ENCODE results near the gene NBEA.

The NBEA gene

GRCh38 chr13:35478271-35479037 is 536.4 kb downstream of the NBEA start:
- DNase-seq = no peak

GRCh38 chr13:35479038-35479492 is 537.0 kb downstream of the NBEA start:
- no peak for DNase-seq

- no peak for DNase-seq
Measured at GRCh38 chr13:35479706-35480105, 537.6 kb downstream of the NBEA start.

DNA sequence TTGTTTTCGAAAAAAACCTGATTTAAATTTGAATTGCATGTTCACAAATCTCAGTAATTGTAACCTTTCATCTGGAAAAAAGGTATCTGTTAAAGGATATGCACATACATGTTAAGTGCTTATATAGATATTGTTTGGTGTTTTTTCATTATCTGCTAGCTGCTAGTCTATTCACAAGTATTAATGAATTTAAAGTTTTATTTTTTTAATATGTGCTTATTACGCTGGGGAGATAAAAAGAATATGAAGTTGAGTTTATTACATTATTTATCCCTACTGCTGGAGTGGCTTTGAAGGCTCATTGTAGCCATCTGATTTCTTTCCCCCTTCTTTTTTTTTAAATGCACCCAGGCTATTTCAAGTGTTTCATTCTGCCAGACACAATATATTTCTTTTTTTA is 538.3 kb downstream of the NBEA start:
- no peak for DNase-seq

DNA sequence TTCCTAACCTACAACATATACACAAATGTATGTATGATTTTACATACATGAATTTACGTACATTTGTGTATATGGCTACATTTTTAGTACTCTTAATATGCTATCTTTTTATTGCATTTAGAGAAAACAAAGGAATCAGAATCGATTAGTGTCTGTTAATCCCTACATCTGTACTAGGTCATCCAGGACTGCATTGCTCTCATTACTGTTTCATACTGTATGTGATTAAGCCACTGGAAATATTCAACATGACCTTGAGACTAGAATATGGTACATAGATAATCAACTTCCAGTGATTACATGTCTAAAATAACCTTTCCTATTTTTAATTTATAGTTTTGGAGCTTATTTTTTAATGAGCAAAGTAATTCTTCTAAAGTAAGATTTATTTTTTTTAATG is 539.7 kb downstream of the NBEA start:
- DNase-seq = no peak

- no peak for DNase-seq
Measured at GRCh38 chr13:35482527-35482926, 540.5 kb downstream of the NBEA start.

GRCh38 chr13:35483761-35484160 is 541.7 kb downstream of the NBEA start:
- no peak for DNase-seq

DNA sequence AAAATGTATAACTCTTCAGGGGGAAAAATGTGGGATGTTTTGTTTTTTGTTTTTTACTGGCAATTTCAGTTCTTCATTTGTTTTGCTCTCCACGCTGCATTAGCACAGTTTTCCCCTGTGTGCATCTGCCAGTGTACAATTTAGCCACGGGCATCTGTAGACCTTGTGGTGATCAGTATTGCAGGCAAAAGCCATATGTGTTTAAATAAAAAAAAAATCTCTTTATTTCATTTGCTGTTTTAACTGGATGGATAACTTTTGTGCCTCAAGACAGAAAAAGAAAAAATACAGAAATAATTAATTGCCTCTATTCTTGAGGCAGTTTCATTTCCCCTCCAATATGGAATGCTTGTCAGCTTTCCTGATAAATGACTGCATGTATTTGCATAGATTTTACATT is 542.3 kb downstream of the NBEA start:
- DNase-seq = no peak

GRCh38 chr13:35485424-35485823 is 543.4 kb downstream of the NBEA start:
- DNase-seq = no peak

DNA sequence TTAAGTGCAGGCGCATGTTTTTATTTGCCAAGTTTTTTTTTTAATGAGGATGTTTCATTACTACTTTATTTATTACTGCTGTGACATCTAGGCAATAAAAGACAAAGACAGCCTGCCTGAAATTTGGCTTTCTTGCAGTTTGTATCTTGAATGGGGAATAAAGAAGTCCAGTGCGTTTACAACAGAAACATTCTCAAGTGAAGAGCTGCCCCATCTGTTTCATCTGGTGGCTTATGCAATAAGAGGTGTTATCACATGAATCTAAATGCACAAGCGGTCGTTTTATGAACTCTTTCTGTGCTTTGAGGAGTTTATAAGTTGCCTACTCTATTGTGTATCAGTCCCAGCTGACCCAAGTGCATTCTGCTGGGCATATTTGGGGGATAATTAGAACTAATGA is 547.0 kb downstream of the NBEA start:
- no peak for DNase-seq

- no peak for DNase-seq
Measured at GRCh38 chr13:35496006-35496405, 553.9 kb downstream of the NBEA start.

GRCh38 chr13:35496761-35497386 is 554.8 kb downstream of the NBEA start:
- no peak for DNase-seq

DNA sequence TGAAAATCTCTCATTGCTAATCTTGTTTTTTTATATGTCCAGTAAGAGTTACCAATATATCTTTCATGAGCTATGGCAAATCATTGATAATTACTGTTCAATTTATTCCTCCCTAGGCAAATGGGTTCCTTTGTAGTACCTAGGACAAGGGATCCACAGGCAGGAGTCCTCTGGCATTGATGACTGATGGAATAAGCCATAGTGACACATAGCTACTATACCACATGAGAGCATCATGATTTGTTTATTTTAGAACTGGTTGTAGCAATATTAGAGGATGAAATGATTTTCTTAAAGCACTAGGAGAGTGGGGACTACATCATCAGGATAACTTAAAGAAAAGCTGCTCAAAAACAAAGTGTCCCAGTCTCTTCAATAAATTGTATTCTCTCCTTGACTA is 556.2 kb downstream of the NBEA start:
- no peak for DNase-seq

- DNase-seq = no peak
Measured at GRCh38 chr13:35499196-35499662, 557.2 kb downstream of the NBEA start.

DNA sequence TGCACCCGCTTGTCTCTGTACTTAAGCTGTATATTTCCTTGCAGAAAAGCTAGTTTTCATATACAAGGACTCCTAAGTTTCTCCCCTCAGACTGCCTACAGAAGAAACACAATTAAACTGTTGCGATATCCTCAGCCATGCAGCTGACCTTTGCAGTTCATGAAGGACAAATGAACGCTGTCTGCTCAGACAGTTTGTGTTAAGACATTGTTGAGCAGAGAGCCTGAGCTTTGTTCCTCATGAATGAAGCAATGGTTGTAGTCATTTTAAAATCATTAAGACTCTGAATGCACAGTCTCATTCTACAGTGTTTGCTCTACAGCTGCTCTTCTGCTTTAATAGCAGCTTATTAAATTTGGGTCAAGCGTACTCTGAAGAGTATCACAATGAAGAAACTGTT is 557.6 kb downstream of the NBEA start:
- no peak for DNase-seq

- DNase-seq = no peak
Measured at GRCh38 chr13:35500144-35500543, 558.1 kb downstream of the NBEA start.

GRCh38 chr13:35501661-35502235 is 559.7 kb downstream of the NBEA start:
- no peak for DNase-seq

DNA sequence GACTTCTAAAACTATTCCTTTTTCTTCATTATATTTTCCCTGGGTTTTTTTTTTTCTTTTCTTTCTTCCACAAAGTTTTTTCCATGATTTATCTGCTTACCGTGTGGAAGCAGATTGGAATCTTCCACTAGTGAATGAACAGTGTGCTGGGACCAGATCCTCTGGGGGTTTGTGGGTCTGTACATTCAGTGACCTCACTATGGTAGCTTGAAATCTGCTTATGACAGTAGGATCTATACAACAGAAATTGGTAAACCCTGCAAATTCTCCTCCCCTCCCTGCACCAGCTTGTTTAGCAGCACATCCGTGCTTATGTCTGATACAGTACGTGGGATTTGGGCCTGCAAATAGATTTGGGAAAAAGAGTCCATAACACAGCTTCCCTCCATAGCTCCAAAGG is 560.4 kb downstream of the NBEA start:
- DNase-seq = no peak

- DNase-seq = peak; percentile 75
Measured at GRCh38 chr13:35512271-35512920, 570.3 kb downstream of the NBEA start.

DNA sequence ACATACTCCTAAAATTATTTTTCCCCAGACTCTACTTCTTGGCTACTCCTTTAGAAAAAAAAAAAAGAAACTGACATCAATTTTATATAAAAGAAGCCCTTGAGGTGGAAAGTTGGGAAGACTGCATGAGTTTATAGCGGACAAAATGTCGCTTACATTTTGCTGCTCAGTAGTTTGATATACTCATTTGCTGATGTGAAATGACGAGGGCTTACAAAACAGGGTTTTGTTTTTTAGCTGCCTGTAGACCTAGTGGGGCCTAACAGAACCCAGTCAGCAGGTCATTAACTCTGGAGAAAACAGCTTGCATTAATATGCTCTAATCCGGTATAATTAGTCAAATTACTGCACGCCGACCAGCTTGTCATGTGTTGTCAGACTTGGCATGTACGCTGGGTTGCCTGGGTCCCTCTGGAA is 572.0 kb downstream of the NBEA start:
- no peak for DNase-seq

DNA sequence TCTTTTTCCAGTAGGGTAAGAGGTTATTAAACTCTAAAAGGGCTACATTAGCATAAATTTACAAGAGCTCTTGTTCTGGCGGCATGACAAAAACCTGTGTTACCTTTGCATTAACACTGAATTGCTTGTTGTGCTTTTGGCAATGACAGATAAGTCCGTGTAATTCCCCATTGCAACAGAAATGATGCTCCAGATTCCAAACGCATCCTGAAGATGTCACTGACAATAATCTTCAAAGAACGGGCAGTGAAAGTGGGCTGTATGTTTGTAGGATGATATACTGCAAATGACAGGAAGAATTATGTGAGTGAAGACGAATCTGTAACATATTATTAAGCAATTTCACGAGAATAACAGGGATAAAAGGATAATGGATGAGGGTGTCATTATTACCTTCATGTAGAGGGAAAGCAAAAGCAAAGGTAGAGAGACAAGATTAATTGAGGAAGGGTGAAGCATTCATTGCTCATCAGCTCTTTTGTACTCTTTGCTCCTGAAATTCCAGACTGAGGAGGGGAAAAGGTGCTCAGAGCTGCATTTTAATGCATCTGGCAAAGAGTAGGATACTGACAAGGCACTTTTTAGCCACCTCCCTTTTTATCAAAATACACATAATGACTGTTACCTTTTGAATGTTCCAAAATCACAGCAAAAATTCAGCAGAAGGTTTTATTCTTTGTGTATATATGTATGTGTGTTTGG is 572.9 kb downstream of the NBEA start:
- no peak for DNase-seq

DNA sequence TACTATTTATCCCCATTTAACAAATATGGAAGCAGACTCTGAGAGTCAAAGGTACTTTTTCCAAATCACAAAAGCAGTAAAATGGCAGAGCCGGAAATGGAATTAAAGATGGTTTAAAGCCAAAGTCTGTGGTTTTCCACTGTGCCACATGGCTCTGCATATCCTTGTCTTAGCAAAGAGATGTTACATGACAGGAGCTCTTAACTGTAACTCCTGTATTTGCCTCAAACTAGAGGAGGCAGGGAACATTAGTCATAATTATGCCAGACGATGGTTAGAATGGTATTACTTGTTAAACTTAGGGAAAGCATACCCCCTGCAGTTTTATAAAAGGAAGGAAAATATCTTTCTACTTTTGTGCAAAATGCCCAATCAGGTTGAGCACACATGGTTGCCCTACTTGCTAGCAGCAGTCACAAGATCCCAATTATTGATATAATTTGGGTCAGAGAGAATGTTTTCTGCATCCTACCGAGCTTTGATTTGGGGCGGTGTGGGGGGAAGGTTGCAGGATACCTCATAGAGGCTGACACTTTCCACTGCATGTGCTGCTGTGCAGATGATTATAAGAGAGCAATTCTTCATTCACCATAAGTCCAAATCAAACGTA is 576.4 kb downstream of the NBEA start:
- peak; percentile 9 for DNase-seq

Measured in fibroblast of skin of back (primary cell).